GM04503 (cell line): ENCODE measurements around the gene SMIM45.

Experiments
- DNase-seq: peaks from one replicate; pipeline ENCODE4 v3.0.0-alpha.2; 2012; ENCODE audit warnings: low read depth

The SMIM45 gene

GRCh38 chr22:42001706-42002105 lies 49.8 kb downstream of the SMIM45 start:
- no peak for DNase-seq

DNA sequence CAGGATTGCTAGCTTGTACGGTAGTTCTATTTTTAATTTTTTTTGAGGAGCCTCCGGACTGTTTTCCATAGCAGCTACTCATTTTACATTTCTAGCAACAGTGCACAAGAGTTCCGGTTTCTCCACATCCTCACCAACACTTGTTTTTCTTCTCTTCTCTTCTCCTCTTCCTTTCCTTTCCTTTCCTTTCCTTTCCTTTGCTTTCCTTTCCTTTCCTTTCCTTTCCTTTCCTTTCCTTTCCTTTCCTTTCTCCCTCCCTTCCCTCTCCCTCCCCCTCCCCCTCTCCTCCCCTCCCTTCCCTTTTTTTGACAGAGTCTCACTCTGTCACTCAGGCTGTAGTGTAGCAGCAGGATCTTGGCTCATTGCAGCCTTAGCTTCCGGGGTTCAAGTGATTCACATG lies 56.0 kb downstream of the SMIM45 start:
- DNase-seq: no peak
